ENCODE data around the gene AFDN. TPM values are rescaled to one million over a fixed set of nuclear protein-coding genes. Genes with fewer than 3 reads are reported as not detected.

AFDN gene
- total RNA-seq, 1 donor from 2014 or later = 112 TPM

DNA sequence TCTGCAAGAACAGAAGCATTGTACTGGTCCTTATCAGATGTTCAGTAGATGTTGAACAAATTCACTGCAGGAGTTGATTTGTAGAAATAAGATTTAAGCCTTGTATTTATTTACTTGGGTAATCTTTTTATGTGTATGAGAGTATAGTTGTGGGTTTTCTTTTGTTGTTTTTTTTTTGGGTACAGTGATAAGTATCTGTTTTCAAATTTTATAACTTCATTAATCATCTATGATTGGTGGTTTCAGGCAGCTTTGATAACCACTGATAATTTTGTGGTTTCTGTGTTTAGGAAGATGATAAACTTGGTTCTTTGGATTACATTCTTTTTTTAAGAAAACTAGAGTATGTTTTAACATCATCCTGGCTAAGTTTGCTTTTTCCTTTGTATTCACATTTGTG lies 2.8 kb downstream of the AFDN start:
- no peak overlapping the region for H3K4me3 ChIP-seq (ENCODE audit: low read depth, low read length)
- TF ChIP-seq, protein P1, sequence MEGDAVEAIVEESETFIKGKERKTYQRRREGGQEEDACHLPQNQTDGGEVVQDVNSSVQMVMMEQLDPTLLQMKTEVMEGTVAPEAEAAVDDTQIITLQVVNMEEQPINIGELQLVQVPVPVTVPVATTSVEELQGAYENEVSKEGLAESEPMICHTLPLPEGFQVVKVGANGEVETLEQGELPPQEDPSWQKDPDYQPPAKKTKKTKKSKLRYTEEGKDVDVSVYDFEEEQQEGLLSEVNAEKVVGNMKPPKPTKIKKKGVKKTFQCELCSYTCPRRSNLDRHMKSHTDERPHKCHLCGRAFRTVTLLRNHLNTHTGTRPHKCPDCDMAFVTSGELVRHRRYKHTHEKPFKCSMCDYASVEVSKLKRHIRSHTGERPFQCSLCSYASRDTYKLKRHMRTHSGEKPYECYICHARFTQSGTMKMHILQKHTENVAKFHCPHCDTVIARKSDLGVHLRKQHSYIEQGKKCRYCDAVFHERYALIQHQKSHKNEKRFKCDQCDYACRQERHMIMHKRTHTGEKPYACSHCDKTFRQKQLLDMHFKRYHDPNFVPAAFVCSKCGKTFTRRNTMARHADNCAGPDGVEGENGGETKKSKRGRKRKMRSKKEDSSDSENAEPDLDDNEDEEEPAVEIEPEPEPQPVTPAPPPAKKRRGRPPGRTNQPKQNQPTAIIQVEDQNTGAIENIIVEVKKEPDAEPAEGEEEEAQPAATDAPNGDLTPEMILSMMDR (IDR thresholded peaks at IDR 0.05; ENCODE audit: insufficient read depth, low read length, poor library complexity, severe bottlenecking) = no peak
- DNase-seq (ENCODE audit: low read depth) = no peak
- H3K36me3 ChIP-seq (ENCODE audit: control insufficient read depth, insufficient read depth, low read length) = no peaks in the 10 kb centered on the region
- H3K27me3 ChIP-seq (ENCODE audit: control insufficient read depth, insufficient read depth, low read length) = no peaks in the 10 kb centered on the region

DNA sequence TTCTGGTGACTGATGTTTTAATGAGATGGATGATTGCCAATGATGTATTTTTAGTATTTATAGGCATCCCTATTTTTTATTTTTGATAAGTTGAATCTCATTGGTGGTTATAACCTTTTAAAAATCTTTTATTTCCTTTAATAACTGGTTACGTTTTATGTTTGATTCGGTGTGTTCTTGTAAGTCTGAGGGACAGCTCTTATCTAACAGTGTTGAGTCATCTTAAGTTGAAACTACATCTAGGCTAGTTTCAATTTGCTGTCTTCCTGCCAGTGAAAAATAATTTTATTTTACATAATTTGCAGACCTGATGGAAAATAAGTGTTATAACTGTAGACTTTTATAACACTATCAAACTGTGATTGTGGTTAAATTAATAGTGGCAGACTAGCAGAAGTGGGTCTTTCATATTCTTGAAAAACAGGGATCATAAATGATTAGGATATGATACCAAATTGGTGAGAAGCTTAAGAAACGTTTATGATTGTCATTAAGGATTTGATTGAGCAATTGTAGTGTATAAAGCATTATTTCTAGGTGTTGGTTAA lies 4.6 kb downstream of the AFDN start:
- DNase-seq (ENCODE audit: low read depth) = no peak
- Histone ChIP-seq H3K36me3 (ENCODE audit: control insufficient read depth, insufficient read depth, low read length) (no peaks in the 10 kb centered on the region), H3K27me3 (ENCODE audit: control insufficient read depth, insufficient read depth, low read length) (no peaks in the 10 kb centered on the region), H3K4me3 (ENCODE audit: low read depth, low read length) (no peak overlapping the region)
- TF ChIP-seq, protein P1 (IDR thresholded peaks at IDR 0.05; ENCODE audit: insufficient read depth, low read length, poor library complexity, severe bottlenecking) = no peak

DNA sequence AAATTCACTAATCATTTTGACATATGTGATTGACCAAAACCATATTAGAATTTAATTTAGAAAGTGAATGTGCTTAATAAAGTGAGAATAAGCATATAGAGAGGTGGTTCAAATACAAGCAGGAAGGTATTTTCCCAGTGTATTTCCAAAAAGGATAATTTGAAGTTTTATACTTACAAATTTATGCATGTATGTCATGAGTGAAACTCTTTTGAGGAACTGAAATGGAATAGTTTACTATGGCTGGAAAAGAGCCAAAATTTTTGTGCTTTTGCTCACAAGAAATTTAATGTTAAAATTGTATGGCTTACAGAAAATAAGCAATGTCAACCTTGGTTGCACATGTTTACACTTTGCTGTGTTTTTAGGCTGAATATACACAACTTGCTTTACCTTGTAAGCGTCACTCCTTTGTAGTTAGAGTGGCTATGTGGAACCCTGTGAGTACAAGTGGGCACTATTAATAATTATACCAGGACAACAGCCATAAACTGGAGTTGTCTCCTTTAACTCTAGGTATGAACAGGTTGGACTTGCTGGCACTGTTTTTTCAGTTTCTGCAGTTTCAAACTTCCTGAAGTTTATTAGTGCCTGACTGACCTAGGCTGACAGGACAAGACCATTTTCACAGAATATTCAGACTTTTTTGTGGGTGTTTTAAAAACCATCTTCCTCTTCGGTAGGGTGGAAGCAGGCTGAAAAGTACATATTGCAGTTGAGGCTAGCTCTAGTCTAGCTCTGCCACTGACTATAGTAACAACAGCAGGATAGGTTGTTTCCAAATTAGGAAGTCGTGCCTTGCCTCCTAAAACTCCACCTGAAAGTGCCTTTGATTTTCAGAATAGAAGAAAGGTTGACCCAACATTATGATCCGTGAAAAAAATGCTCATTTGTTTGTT lies 6.0 kb downstream of the AFDN start:
- no peak for DNase-seq (ENCODE audit: low read depth)
- TF ChIP-seq, protein P1 (IDR thresholded peaks at IDR 0.05; ENCODE audit: insufficient read depth, low read length, poor library complexity, severe bottlenecking) = no peak
- Histone ChIP-seq H3K36me3 (ENCODE audit: control insufficient read depth, insufficient read depth, low read length) (no peaks in the 10 kb centered on the region), H3K4me3 (ENCODE audit: low read depth, low read length) (no peak overlapping the region), H3K27me3 (ENCODE audit: control insufficient read depth, insufficient read depth, low read length) (no peaks in the 10 kb centered on the region)

DNA sequence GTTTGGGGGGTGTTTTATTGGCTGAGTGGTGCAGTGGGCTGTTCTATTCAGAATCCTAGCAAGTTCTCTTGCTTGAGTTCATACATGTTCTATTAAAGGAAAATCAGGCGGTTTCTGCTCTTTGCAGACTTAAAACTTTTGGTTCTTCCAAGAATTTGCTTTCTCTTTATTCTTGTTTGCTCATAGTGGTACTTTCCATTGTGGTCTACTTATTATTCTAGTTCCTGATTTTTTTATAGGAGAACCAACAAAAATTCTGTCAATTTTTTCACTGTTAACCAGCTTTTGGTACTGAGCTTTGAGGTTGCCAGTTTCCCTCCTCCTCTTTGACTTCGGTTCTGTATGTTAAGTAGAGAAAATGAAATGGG lies 6.7 kb downstream of the AFDN start:
- Histone ChIP-seq H3K4me3 (ENCODE audit: low read depth, low read length) (no peak overlapping the region), H3K27me3 (ENCODE audit: control insufficient read depth, insufficient read depth, low read length) (no peaks in the 10 kb centered on the region), H3K36me3 (ENCODE audit: control insufficient read depth, insufficient read depth, low read length) (no peaks in the 10 kb centered on the region)
- DNase-seq (ENCODE audit: low read depth) = no peak
- TF ChIP-seq, protein P1 (IDR thresholded peaks at IDR 0.05; ENCODE audit: insufficient read depth, low read length, poor library complexity, severe bottlenecking) = no peak

DNA sequence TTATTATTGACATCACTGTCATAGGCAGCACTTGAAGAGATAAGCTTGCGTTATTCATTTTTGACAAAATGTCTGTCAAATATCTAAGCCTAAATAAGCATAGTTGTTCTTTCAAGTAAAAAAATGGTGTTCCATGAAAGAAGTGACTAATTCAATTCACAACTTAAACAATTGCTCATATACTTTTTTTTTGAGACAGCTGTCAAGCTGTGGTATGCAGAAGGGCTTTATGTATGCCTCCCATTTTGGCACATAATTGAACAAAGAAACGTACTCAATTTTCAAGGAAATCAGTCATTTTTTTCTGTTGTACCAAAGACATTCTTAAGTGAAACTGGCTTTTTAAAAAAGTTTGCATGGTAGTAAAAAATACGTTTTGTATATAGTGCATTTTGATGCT lies 8.5 kb downstream of the AFDN start:
- Histone ChIP-seq H3K36me3 (ENCODE audit: control insufficient read depth, insufficient read depth, low read length) (no peaks in the 10 kb centered on the region), H3K4me3 (ENCODE audit: low read depth, low read length) (no peak overlapping the region)

More for the DNA sequence above, 8.5 kb downstream of the AFDN start:
- H3K27me3 ChIP-seq (ENCODE audit: control insufficient read depth, insufficient read depth, low read length) = no peaks in the 10 kb centered on the region
- no peak for DNase-seq (ENCODE audit: low read depth)
- TF ChIP-seq, protein P1 (IDR thresholded peaks at IDR 0.05; ENCODE audit: insufficient read depth, low read length, poor library complexity, severe bottlenecking) = no peak
